Peyer's patch (tissue), 4 donors: ENCODE measurements around the gene UQCR11.

Experiments used
- CTCF ChIP-seq, 6 experiments: fragments of 450-650 bp in 4 of 6; fragments of 200-600 bp in 2 of 6; sonication (generic) in 1 of 6; IDR thresholded peaks; one replicate each; pipeline ENCODE4 v1.5.1; 2017 to 2019; ENCODE audit warnings: antibody characterized with exemption in 6 of 6, mild to moderate bottlenecking in 3 of 6, moderate library complexity in 1 of 6
- POLR2A ChIP-seq, 2 donors: fragments of 450-650 bp; IDR thresholded peaks; one replicate each; pipeline ENCODE4 v1.5.1; 2017; ENCODE audit warnings: antibody characterized with exemption in 2 of 2, mild to moderate bottlenecking in 2 of 2, moderate library complexity in 2 of 2

- no peak for TF ChIP-seq CTCF (IDR thresholded peaks at IDR 0.05)
- no peak for TF ChIP-seq POLR2A (IDR thresholded peaks at IDR 0.05)
Observed at GRCh38 chr19:1553415-1553814, 51.8 kb downstream of the UQCR11 start.
